Liver (tissue), 3 donors: ENCODE measurements around the gene CPNE4.

Source experiments
- FOXA1 ChIP-seq: IDR thresholded peaks from 2 replicates; pipeline ENCODE4 v1.6.1; 2016; ENCODE audit warnings: antibody characterized with exemption
- FOXA2 ChIP-seq: IDR thresholded peaks from 2 replicates; pipeline ENCODE4 v1.6.1; 2016; ENCODE audit warnings: antibody characterized with exemption
- GABPA ChIP-seq, 2 donors: IDR thresholded peaks in 1 of 2; conservative IDR thresholded peaks in 1 of 2; 2 replicates each; pipeline ENCODE4 v1.6.1; 2016; ENCODE audit warnings: antibody characterized with exemption in 2 of 2, mild to moderate bottlenecking in 1 of 2, moderate library complexity in 1 of 2
- JUND ChIP-seq, 2 donors: IDR thresholded peaks; 2 replicates each; pipeline ENCODE4 v1.6.1; 2016; ENCODE audit warnings: antibody characterized with exemption in 2 of 2
- SP1 ChIP-seq: IDR thresholded peaks from 2 replicates; pipeline ENCODE4 v1.6.1; 2018; ENCODE audit warnings: antibody characterized with exemption, mild to moderate bottlenecking
- TAF1 ChIP-seq: conservative IDR thresholded peaks from 2 replicates; pipeline ENCODE4 v1.6.1; 2016; ENCODE audit warnings: antibody characterized with exemption, mild to moderate bottlenecking
- TF ChIP-seq, protein P1 (sequence below): IDR thresholded peaks from 2 replicates; pipeline ENCODE4 v1.6.1; 2016; ENCODE audit warnings: antibody characterized with exemption, mild to moderate bottlenecking
- TF ChIP-seq, protein P2 (sequence below): fragments of 150-350 bp; IDR thresholded peaks from 2 replicates; pipeline ENCODE4 v1.5.1; 2017; ENCODE audit warnings: improper control_type of control experiment, low read depth, low read length; ENCODE audit not compliant: missing input control
- donor health status: healthy.
- donor health status: healthy.

DNA sequence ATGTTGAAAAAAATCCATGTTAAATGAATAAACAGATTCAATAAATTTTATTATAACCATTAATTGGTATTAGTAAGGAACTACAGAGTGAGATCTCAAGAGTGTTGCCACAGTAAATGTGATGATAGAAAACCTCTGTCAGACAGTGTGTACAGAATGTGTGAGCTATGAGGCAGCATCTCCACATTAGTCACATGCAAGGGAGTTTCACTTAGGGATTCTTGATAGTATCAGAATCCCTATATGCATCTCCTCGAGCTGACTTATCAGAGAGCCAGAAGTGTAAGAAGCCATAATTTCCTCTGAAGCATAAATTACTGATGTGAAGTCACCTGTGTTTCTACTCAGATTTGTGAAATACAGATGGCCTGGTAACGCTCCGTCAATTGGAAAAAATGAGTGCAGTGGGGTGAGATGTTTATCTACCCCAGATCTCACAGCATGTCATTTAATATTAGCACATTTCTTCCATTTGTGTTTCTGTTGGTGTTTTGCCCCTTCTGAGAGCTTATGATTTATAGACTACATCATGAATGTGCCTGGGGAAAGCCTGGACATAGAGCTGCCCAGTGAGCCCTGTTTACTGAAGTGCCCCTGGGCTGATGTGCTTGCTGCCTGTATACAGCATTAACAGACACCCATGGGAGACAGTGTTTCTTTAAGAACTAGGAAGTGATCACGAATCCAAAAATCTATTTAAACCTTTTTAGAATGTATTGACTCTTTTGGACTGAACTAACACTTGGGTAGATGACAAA, 262.4 kb downstream of the CPNE4 start:
- TF ChIP-seq TAF1 (no peak), FOXA2 (no peak), JUND (IDR thresholded peaks at IDR 0.05) (no peak), GABPA (IDR thresholded peaks at IDR 0.05 in 1 of 2, conservative IDR thresholded peaks at IDR 0.05 in 1 of 2) (no peak), FOXA1 (no peak), SP1 (no peak)
- TF ChIP-seq, protein P1, sequence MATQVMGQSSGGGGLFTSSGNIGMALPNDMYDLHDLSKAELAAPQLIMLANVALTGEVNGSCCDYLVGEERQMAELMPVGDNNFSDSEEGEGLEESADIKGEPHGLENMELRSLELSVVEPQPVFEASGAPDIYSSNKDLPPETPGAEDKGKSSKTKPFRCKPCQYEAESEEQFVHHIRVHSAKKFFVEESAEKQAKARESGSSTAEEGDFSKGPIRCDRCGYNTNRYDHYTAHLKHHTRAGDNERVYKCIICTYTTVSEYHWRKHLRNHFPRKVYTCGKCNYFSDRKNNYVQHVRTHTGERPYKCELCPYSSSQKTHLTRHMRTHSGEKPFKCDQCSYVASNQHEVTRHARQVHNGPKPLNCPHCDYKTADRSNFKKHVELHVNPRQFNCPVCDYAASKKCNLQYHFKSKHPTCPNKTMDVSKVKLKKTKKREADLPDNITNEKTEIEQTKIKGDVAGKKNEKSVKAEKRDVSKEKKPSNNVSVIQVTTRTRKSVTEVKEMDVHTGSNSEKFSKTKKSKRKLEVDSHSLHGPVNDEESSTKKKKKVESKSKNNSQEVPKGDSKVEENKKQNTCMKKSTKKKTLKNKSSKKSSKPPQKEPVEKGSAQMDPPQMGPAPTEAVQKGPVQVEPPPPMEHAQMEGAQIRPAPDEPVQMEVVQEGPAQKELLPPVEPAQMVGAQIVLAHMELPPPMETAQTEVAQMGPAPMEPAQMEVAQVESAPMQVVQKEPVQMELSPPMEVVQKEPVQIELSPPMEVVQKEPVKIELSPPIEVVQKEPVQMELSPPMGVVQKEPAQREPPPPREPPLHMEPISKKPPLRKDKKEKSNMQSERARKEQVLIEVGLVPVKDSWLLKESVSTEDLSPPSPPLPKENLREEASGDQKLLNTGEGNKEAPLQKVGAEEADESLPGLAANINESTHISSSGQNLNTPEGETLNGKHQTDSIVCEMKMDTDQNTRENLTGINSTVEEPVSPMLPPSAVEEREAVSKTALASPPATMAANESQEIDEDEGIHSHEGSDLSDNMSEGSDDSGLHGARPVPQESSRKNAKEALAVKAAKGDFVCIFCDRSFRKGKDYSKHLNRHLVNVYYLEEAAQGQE, result no peak
- TF ChIP-seq, protein P2, sequence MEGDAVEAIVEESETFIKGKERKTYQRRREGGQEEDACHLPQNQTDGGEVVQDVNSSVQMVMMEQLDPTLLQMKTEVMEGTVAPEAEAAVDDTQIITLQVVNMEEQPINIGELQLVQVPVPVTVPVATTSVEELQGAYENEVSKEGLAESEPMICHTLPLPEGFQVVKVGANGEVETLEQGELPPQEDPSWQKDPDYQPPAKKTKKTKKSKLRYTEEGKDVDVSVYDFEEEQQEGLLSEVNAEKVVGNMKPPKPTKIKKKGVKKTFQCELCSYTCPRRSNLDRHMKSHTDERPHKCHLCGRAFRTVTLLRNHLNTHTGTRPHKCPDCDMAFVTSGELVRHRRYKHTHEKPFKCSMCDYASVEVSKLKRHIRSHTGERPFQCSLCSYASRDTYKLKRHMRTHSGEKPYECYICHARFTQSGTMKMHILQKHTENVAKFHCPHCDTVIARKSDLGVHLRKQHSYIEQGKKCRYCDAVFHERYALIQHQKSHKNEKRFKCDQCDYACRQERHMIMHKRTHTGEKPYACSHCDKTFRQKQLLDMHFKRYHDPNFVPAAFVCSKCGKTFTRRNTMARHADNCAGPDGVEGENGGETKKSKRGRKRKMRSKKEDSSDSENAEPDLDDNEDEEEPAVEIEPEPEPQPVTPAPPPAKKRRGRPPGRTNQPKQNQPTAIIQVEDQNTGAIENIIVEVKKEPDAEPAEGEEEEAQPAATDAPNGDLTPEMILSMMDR, result no peak
